Astrocyte of the spinal cord (primary cell): ENCODE results near the gene MTA1.

ENCODE experiments used
- DNase-seq: peaks from one replicate; pipeline ENCODE4 v3.0.0; 2011; ENCODE audit warnings: low read depth, low spot score
- H3K4me3 ChIP-seq: 2 replicates; pipeline ENCODE4 v1.5.1; 2011; ENCODE audit warnings: low read depth, mild to moderate bottlenecking, low read length, moderate library complexity
- in situ Hi-C: cut with HindIII; loops from 2 replicates; pipeline ENCODE4 v1.10.0; 2017; ENCODE audit warnings: low sequenced_read_pairs
- TF ChIP-seq, protein P1 (sequence below): IDR thresholded peaks from 2 replicates; pipeline ENCODE4 v1.5.1; 2012; ENCODE audit warnings: low read depth, mild to moderate bottlenecking, low read length, inconsistent platforms

MTA1 gene

DNA sequence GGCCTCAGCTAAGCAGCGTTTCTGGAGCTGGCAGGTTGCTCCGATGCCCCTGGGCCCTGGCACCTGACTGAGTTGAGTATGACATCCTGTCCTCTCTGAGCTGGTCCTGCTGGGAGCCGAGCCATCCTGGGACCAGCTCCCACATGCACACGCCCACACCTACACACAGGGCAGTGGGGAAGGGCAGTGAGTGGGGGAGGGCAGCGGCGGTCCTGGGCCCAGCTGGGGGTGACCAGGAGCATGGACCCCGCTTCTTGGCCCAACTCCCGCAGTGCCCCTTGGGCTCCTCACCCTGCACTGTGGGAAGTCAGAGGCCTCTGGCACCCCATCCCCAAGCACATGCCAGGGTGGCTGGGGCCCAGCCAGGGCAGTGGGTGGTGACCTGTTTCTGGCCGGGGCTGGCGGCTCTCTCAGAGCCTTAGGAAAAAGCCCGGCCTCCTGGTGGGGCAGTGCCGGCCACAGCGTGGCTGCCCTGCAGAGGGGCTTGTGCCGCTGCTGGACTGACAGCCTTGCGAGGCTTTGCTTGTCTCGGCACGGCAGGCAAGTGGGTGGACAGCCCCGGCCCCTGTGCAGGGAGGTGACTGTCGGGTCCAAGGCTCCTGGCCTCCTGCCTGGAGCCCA lies 49.1 kb downstream of the MTA1 start:
- TF ChIP-seq, protein P1, sequence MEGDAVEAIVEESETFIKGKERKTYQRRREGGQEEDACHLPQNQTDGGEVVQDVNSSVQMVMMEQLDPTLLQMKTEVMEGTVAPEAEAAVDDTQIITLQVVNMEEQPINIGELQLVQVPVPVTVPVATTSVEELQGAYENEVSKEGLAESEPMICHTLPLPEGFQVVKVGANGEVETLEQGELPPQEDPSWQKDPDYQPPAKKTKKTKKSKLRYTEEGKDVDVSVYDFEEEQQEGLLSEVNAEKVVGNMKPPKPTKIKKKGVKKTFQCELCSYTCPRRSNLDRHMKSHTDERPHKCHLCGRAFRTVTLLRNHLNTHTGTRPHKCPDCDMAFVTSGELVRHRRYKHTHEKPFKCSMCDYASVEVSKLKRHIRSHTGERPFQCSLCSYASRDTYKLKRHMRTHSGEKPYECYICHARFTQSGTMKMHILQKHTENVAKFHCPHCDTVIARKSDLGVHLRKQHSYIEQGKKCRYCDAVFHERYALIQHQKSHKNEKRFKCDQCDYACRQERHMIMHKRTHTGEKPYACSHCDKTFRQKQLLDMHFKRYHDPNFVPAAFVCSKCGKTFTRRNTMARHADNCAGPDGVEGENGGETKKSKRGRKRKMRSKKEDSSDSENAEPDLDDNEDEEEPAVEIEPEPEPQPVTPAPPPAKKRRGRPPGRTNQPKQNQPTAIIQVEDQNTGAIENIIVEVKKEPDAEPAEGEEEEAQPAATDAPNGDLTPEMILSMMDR: no peak
- no peak for DNase-seq
- in situ Hi-C loops: no loop called here
- H3K4me3 ChIP-seq: no peak overlapping the region

GRCh38 chr14:105469456-105470349 lies 50.1 kb downstream of the MTA1 start:
- in situ Hi-C loops: no loop called here

GRCh38 chr14:105470350-105471296 lies 51.0 kb downstream of the MTA1 start:
- in situ Hi-C loops: no loop called here
- H3K4me3 ChIP-seq: no peak overlapping the region
- peak; percentile 25 for DNase-seq
- TF ChIP-seq, protein P1: no peak

More at GRCh38 chr14:105469456-105470349, 50.1 kb downstream of the MTA1 start:
- no peak overlapping the region for H3K4me3 ChIP-seq
- TF ChIP-seq, protein P1: no peak
- DNase-seq: no peak

DNA sequence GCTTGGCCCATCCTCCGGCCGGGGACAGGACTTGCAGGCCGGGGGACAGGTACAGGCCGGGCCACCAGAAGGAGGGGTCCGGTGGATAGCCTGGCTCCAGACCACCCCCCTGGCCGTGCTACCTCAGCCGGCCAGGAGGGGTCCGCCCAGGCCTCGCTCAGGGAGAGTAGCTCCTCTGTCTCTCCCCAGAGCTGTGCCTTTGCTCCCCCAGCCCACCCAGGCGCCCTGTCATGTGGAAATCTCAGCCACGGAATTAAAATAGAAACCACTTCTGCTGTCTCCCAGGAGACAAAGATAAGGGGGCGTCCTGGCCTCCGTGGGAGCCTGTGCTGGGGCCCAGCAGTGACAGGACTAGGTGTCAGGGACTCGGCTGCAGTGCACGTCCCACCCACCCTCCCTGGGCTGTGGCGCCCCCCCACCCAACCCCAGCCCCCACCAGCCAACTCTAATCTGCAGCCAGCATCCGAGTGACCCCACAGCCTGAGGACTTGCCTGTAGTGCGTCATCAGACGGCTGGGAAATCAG lies 51.7 kb downstream of the MTA1 start:
- in situ Hi-C loops: no loop called here
- DNase-seq: no peak
- TF ChIP-seq, protein P1: peak; percentile 21
- no peak overlapping the region for H3K4me3 ChIP-seq

DNA sequence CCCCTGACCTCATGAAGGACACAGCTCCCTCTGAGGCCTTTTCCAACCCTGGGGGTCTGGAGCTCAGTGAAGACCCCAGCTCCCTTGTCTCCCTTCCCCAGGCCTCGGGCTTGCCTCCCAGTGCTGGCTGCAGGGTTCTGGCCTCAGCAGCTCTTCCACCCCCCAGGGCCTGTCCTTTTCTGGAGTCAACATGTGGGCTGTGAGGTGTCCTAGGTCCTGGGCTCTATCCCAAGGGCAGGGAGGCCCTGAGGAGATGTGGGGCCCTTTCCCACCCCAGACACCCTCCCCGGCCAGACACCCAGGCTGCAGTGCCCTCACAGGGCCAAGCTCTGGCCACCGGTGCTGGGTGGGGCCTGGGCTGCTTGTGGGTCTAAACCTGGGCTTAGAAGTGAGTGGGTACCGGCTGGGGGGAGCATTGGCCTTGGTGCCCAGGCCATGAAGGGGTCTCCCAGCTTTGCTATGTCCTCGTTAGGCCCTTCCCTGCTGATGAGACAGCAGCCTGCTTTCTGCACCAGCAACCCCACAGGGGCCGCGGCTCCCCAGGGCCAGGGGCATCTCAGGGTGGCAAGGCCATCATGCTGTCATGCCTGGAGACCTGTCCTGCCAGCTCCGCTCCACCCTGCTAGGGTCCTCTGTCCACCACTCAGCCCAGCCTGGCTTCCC lies 52.3 kb downstream of the MTA1 start:
- TF ChIP-seq, protein P1: no peak
- DNase-seq: no peak
- in situ Hi-C loops: no loop called here
- no peak overlapping the region for H3K4me3 ChIP-seq
